GM18502 (cell line): Measurements from ENCODE around the gene SNRNP200.

Experiments
- ATAC-seq: cut with Tn5 transposase; IDR thresholded peaks from one replicate; pipeline ENCODE4 v1.9.1; 2021; ENCODE audit warnings: mild to moderate bottlenecking; ENCODE audit not compliant: unreplicated experiment, poor library complexity

The SNRNP200 gene

GRCh38 chr2:96305091-96305978 is at the start of gene SNRNP200:
Gene SNRNP200, minus strand, starts transcription at chr2:96305546. Its CDS starts 109 bp downstream, at chr2:96305437.
- ATAC-seq: peak; percentile 94

GRCh38 chr2:96354492-96354891 is 49.1 kb upstream of the SNRNP200 start:
- no peak for ATAC-seq

GRCh38 chr2:96353606-96354101 is 48.3 kb upstream of the SNRNP200 start:
- no peak for ATAC-seq

- ATAC-seq: no peak
Observed at GRCh38 chr2:96353032-96353561, 47.8 kb upstream of the SNRNP200 start.

- ATAC-seq: no peak
Observed at GRCh38 chr2:96347395-96347794, 42.0 kb upstream of the SNRNP200 start.

- no peak for ATAC-seq
Observed at GRCh38 chr2:96345868-96346462, 40.6 kb upstream of the SNRNP200 start.

- no peak for ATAC-seq
Observed at GRCh38 chr2:96345438-96345837, 40.1 kb upstream of the SNRNP200 start.

GRCh38 chr2:96344011-96344410 is 38.7 kb upstream of the SNRNP200 start:
- peak; percentile 84 for ATAC-seq

- ATAC-seq: peak; percentile 34
Observed at GRCh38 chr2:96342085-96342484, 36.7 kb upstream of the SNRNP200 start.

- ATAC-seq: no peak
Observed at GRCh38 chr2:96341641-96342040, 36.3 kb upstream of the SNRNP200 start.

- ATAC-seq: no peak
Observed at GRCh38 chr2:96340493-96341414, 35.4 kb upstream of the SNRNP200 start.

GRCh38 chr2:96336873-96337272 is 31.5 kb upstream of the SNRNP200 start:
- ATAC-seq: no peak

- no peak for ATAC-seq
Observed at GRCh38 chr2:96336104-96336775, 30.9 kb upstream of the SNRNP200 start.

GRCh38 chr2:96333708-96334107 is 28.4 kb upstream of the SNRNP200 start:
- no peak for ATAC-seq

- no peak for ATAC-seq
Observed at GRCh38 chr2:96330407-96330806, 25.1 kb upstream of the SNRNP200 start.

GRCh38 chr2:96329874-96330273 is 24.5 kb upstream of the SNRNP200 start:
- ATAC-seq: no peak

- ATAC-seq: no peak
Observed at GRCh38 chr2:96329456-96329855, 24.1 kb upstream of the SNRNP200 start.

- no peak for ATAC-seq
Observed at GRCh38 chr2:96326990-96327820, 21.9 kb upstream of the SNRNP200 start.

GRCh38 chr2:96326564-96326963 is 21.2 kb upstream of the SNRNP200 start:
- no peak for ATAC-seq
